H9 (cell line): ENCODE results near the gene STK25. TPM values are rescaled to one million over a fixed set of nuclear protein-coding genes. Genes with fewer than 3 reads are reported as not detected.
A peak's percentile ranks its signal among the peaks of the same experiment; 100 is the strongest.

Experiments
- DNase-seq: peaks from one replicate; pipeline ENCODE4 v3.0.0-alpha.2; 2017
- H2AFZ ChIP-seq: one replicate; pipeline ENCODE4 v1.6.1; 2013; ENCODE audit warnings: mild to moderate bottlenecking, low read length, control low read depth, moderate library complexity
- H2AK5ac ChIP-seq: 2 replicates; pipeline ENCODE4 v1.6.1; 2013; ENCODE audit warnings: low read length, control low read depth, mixed read lengths; ENCODE audit not compliant: insufficient read length
- H2BK120ac ChIP-seq: one replicate; pipeline ENCODE4 v1.6.1; 2013; ENCODE audit warnings: low read depth, mild to moderate bottlenecking, low read length, control low read depth, inconsistent platforms; ENCODE audit not compliant: poor library complexity, severe bottlenecking
- H2BK12ac ChIP-seq: 2 replicates; pipeline ENCODE4 v1.6.1; 2013; ENCODE audit warnings: low read length, control low read depth, mixed read lengths, low read depth; ENCODE audit not compliant: insufficient read length
- H2BK15ac ChIP-seq: 2 replicates; pipeline ENCODE4 v1.6.1; 2013; ENCODE audit warnings: low read depth, low read length, control low read depth
- H2BK20ac ChIP-seq: one replicate; pipeline ENCODE4 v1.6.1; 2013; ENCODE audit warnings: low read depth, mild to moderate bottlenecking, low read length, control low read depth, inconsistent platforms; ENCODE audit not compliant: poor library complexity, severe bottlenecking
- H2BK5ac ChIP-seq: 2 replicates; pipeline ENCODE4 v1.6.1; 2013; ENCODE audit warnings: low read length, control low read depth, mixed read lengths; ENCODE audit not compliant: insufficient read length
- H3K14ac ChIP-seq: 2 replicates; pipeline ENCODE4 v1.6.1; 2013; ENCODE audit warnings: low read length, control low read depth; ENCODE audit not compliant: insufficient read depth
- H3K18ac ChIP-seq: 2 replicates; pipeline ENCODE4 v1.6.1; 2013; ENCODE audit warnings: low read depth, mild to moderate bottlenecking, mixed read lengths, low read length, control low read depth; ENCODE audit not compliant: insufficient read length
- H3K23ac ChIP-seq: 2 replicates; pipeline ENCODE4 v1.6.1; 2013; ENCODE audit warnings: low read length, control low read depth, mixed read lengths, low read depth; ENCODE audit not compliant: insufficient read length
- H3K23me2 ChIP-seq: 2 replicates; pipeline ENCODE4 v1.6.1; 2013; ENCODE audit warnings: low read depth, mild to moderate bottlenecking, mixed read lengths, low read length, control low read depth; ENCODE audit not compliant: insufficient read length, poor library complexity, severe bottlenecking
- H3K27ac ChIP-seq: 2 replicates; pipeline ENCODE4 v1.5.1; 2013; ENCODE audit warnings: low read length, control low read depth, mixed read lengths, low read depth; ENCODE audit not compliant: insufficient read length
- H3K27me3 ChIP-seq: 2 replicates; pipeline ENCODE4 v1.6.1; 2013; ENCODE audit warnings: low read length, control low read depth, inconsistent platforms; ENCODE audit not compliant: insufficient read depth
- H3K4ac ChIP-seq: 2 replicates; pipeline ENCODE4 v1.6.1; 2013; ENCODE audit warnings: low read depth, mild to moderate bottlenecking, control low read depth, inconsistent platforms, low read length, moderate library complexity
- H3K4me1 ChIP-seq: 2 replicates; pipeline ENCODE4 v1.6.1; 2013; ENCODE audit warnings: low read length, control low read depth, inconsistent platforms; ENCODE audit not compliant: insufficient read depth
- H3K4me2 ChIP-seq: 2 replicates; pipeline ENCODE4 v1.6.1; 2013; ENCODE audit warnings: low read length, control low read depth, mixed read lengths; ENCODE audit not compliant: insufficient read length, insufficient read depth
- H3K56ac ChIP-seq: 2 replicates; pipeline ENCODE4 v1.6.1; 2013; ENCODE audit warnings: low read depth, mild to moderate bottlenecking, mixed read lengths, low read length, control low read depth; ENCODE audit not compliant: insufficient read length
- H3K79me1 ChIP-seq: 2 replicates; pipeline ENCODE4 v1.6.1; 2013; ENCODE audit warnings: low read depth, mild to moderate bottlenecking, moderate library complexity, low read length, control low read depth, inconsistent platforms; ENCODE audit not compliant: insufficient read depth, poor library complexity, severe bottlenecking
- H3K79me2 ChIP-seq: 2 replicates; pipeline ENCODE4 v1.6.1; 2013; ENCODE audit warnings: low read length, control low read depth, inconsistent platforms; ENCODE audit not compliant: insufficient read depth
- H3K9ac ChIP-seq: 2 replicates; pipeline ENCODE4 v1.6.1; 2013; ENCODE audit warnings: low read length, control low read depth, mixed read lengths; ENCODE audit not compliant: insufficient read length; ENCODE audit errors: extremely low read depth
- H3K9me3 ChIP-seq: one replicate; pipeline ENCODE4 v1.6.1; 2013; ENCODE audit warnings: low read depth, low read length, inconsistent platforms; ENCODE audit not compliant: control insufficient read depth
- H3T11ph ChIP-seq: one replicate; pipeline ENCODE4 v1.6.1; 2013; ENCODE audit warnings: mild to moderate bottlenecking, low read length, control low read depth, inconsistent platforms
- H4K20me1 ChIP-seq: one replicate; pipeline ENCODE4 v1.6.1; 2013; ENCODE audit not compliant: control insufficient read depth, insufficient read length, insufficient read depth
- H4K5ac ChIP-seq: 2 replicates; pipeline ENCODE4 v1.6.1; 2013; ENCODE audit warnings: low read depth, mild to moderate bottlenecking, mixed read lengths, low read length, control low read depth; ENCODE audit not compliant: insufficient read length
- H4K8ac ChIP-seq: replicated peaks from 2 replicates; pipeline ENCODE4 v1.6.1; 2013; ENCODE audit warnings: low read length, control low read depth, mixed read lengths, low read depth; ENCODE audit not compliant: insufficient read length
- H4K91ac ChIP-seq: 2 replicates; pipeline ENCODE4 v1.6.1; 2013; ENCODE audit warnings: low read depth, mild to moderate bottlenecking, moderate library complexity, mixed read lengths, low read length, control low read depth; ENCODE audit not compliant: insufficient read length
- H3K27ac Mint-ChIP-seq, 3 experiments: 2 replicates in 2 of 3; 3 replicates in 1 of 3; pipeline ENCODE4 v1.8.0; 2020 to 2021; ENCODE audit warnings: mixed read lengths in 3 of 3, mild to moderate bottlenecking in 1 of 3, moderate library complexity in 1 of 3
- H3K27me3 Mint-ChIP-seq: 2 replicates; pipeline ENCODE4 v1.8.0; 2021; ENCODE audit warnings: low read depth, mild to moderate bottlenecking, moderate library complexity, mixed read lengths
- H3K36me3 Mint-ChIP-seq, 3 experiments: 2 replicates in 2 of 3; 3 replicates in 1 of 3; pipeline ENCODE4 v1.8.0; 2020 to 2021; ENCODE audit warnings: low read depth in 3 of 3, mixed read lengths in 3 of 3; ENCODE audit not compliant: insufficient read depth in 1 of 3
- H3K4me1 Mint-ChIP-seq, 2 experiments: 2 replicates each; pipeline ENCODE4 v1.8.0; 2020; ENCODE audit warnings: mixed read lengths in 2 of 2
- H3K4me3 Mint-ChIP-seq, 2 experiments: 2 replicates in 1 of 2; 3 replicates in 1 of 2; pipeline ENCODE4 v1.8.0; 2020 to 2021; ENCODE audit warnings: mild to moderate bottlenecking in 2 of 2, mixed read lengths in 2 of 2, moderate library complexity in 1 of 2
- H3K9me3 Mint-ChIP-seq, 2 experiments: 2 replicates in 1 of 2; 3 replicates in 1 of 2; pipeline ENCODE4 v1.8.0; 2020; ENCODE audit warnings: mild to moderate bottlenecking in 2 of 2, mixed read lengths in 2 of 2, moderate library complexity in 1 of 2
- CTCF ChIP-seq: fragments of 200-600 bp; sonication (generic); conservative IDR thresholded peaks from 3 replicates; pipeline ENCODE4 v1.8.0; 2021; ENCODE audit warnings: antibody characterized with exemption, mild to moderate bottlenecking
- WGBS: extraction: QIAGEN DNeasy Blood & Tissue Kit; methylation state at CpG from one replicate; pipeline ENCODE4 v1.1.7; 2013; ENCODE audit warnings: missing lambda C conversion rate, low lambda C conversion rate, mixed read lengths; ENCODE audit not compliant: insufficient read length; ENCODE audit errors: extremely low coverage; 5-methylcytosine and 5-hydroxymethylcytosine counted together
- long read RNA-seq: library from polyadenylated mRNA; unstranded; transcript quantifications from one replicate; pipeline ENCODE4 v2.0.0, GENCODE V29; 2020
- total RNA-seq: library from RNA; stranded (reverse); gene quantifications from 2 replicates; pipeline ENCODE4 v1.2.1, GENCODE V29; 2021

The STK25 gene
- 189 TPM in 2 replicates for total RNA-seq
- long read RNA-seq, full-length matches to known transcripts: 311 of 462 reads
- long read RNA-seq, partial matches to known transcripts: 26 of 462 reads
- long read RNA-seq, other reads (novel, unspliced or antisense): 125 of 462 reads

GRCh38 chr2:241508240-241509154 is at the start of gene STK25:
STK25 (minus strand) TSS chr2:241508584; CDS start chr2:241508035, 549 bp downstream.
- H2AFZ ChIP-seq: no peak within 1 kb of the TSS
- no peak within 1 kb of the TSS for H3T11ph ChIP-seq
- H2AK5ac ChIP-seq: no peak within 1 kb of the TSS
- no peak within 1 kb of the TSS for H3K18ac ChIP-seq
- Mint-ChIP-seq H3K9me3 (no peaks in the 10 kb centered on the region), H3K27ac (no peak within 1 kb of the TSS), H3K27me3 (peaks cover 14% of the 10 kb centered on the region), H3K4me3 (peak within 1 kb of the TSS; percentile 87 to 95), H3K36me3 (peaks cover 0 to 11% (median 6%) of the 10 kb centered on the region in 3 experiments; a peak in 6 of 7 replicates), H3K4me1 (peaks cover 15 to 28% of the 10 kb centered on the region in 2 experiments)
- H2BK5ac ChIP-seq: no peak within 1 kb of the TSS
- H4K20me1 ChIP-seq: no peaks in the 10 kb centered on the region
- WGBS: no CpG with 5 or more reads among the region's 122 CpGs
- H3K79me1 ChIP-seq: peaks cover 13% of the 10 kb centered on the region
- H3K27ac ChIP-seq: no peak within 1 kb of the TSS
- peak; percentile 99 for DNase-seq
- H2BK20ac ChIP-seq: no peak within 1 kb of the TSS
- no peak within 1 kb of the TSS for H4K91ac ChIP-seq
- no peak; the same call in 1 of the 3 replicates for TF ChIP-seq CTCF
- H3K14ac ChIP-seq: peak within 1 kb of the TSS; percentile 68
- no peak within 1 kb of the TSS for H2BK15ac ChIP-seq
- H4K8ac ChIP-seq: no peak within 1 kb of the TSS
- no peaks in the 10 kb centered on the region for H3K9me3 ChIP-seq
- H3K9ac ChIP-seq: peak within 1 kb of the TSS; percentile 52
- H2BK12ac ChIP-seq: no peak within 1 kb of the TSS
- H4K5ac ChIP-seq: no peak within 1 kb of the TSS
- H3K23ac ChIP-seq: no peak within 1 kb of the TSS
- no peaks in the 10 kb centered on the region for H3K27me3 ChIP-seq
- H3K4me1 ChIP-seq: peaks cover 2% of the 10 kb centered on the region; the same call in 1 of the 2 replicates
- H3K79me2 ChIP-seq: peaks cover 15% of the 10 kb centered on the region; the same call in 1 of the 2 replicates
- H3K23me2 ChIP-seq: peaks cover 17% of the 10 kb centered on the region
- H3K4me2 ChIP-seq: peak within 1 kb of the TSS; percentile 73
- H3K4ac ChIP-seq: no peak within 1 kb of the TSS
- H3K56ac ChIP-seq: no peak within 1 kb of the TSS
- H2BK120ac ChIP-seq: no peak within 1 kb of the TSS
